OCI-LY1 (cell line): ENCODE results near the gene POLA1.
"Not testable (repeated sequence)": the region's sequence is repeated elsewhere in the genome, so short reads cannot be mapped to it uniquely, and the experiment has no call there.

ENCODE experiments used
- CTCF ChIP-seq: fragments of 200-600 bp; sonication (generic), shearing (Covaris generic); IDR thresholded peaks from 2 replicates; pipeline ENCODE4 v1.5.1; 2017; ENCODE audit warnings: mild to moderate bottlenecking, antibody characterized with exemption, low read length, moderate library complexity, mixed read lengths
- EZH2 ChIP-seq: fragments of 200-600 bp; sonication (generic), shearing (Covaris generic); IDR thresholded peaks from 2 replicates; pipeline ENCODE4 v1.8.0; 2017; ENCODE audit warnings: borderline replicate concordance, mixed run types, mild to moderate bottlenecking, antibody characterized with exemption, low read length, moderate library complexity, mixed read lengths

- TF ChIP-seq CTCF, EZH2: not testable (repeated sequence)
These were observed 38.0 kb upstream of the POLA1 start for GRCh38 chrX:24655679-24656078.
